HG02610 (cell line): ENCODE measurements around the gene ESPN.
"Not testable (repeated sequence)": the region's sequence is repeated elsewhere in the genome, so short reads cannot be mapped to it uniquely, and the experiment has no call there.

Experiments used
- ATAC-seq: cut with Tn5 transposase; IDR thresholded peaks from one replicate; pipeline ENCODE4 v1.9.1; 2021; ENCODE audit warnings: mild to moderate bottlenecking, moderate library complexity; ENCODE audit not compliant: unreplicated experiment

The ESPN gene

DNA sequence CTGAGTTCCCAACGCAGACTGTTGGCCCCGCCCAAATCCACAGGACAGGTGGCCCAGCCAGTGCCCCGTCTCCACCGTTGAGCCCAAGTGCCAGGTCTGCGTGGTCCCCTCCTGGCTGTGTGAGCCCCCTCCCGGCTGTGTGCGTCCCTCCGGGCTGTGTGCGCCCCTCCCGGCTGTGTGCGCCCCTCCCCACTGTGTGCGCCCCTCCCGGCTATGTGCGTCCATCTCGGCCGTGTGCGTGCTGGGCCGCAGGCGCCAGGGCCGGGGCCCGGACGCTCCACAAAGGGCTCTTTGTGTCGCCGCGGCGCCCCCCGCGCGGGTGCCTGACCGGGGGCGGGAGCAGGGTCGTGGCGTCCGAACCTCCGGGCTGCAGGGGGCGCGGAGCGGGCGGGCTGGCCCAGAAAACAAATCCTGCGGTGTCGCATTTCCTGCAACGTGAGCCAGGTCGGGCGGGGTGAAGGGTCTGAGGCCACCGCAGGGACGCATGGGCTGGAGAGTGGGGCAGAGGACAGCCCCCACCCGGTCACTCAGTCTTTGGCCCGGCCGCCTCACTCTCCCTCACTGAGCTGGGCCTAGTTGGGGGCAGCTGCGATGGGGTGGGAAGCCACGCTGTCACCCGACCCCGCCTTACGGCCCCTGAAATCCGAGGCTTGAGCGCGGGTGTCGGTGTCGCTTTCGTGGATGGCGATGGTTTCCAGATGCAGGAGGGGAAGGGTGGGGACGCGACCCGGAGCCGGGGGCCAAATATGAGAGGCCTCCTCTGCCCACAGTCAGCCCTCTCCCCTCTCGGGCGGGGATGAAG, 22.6 kb downstream of the ESPN start:
- ATAC-seq: no peak

DNA sequence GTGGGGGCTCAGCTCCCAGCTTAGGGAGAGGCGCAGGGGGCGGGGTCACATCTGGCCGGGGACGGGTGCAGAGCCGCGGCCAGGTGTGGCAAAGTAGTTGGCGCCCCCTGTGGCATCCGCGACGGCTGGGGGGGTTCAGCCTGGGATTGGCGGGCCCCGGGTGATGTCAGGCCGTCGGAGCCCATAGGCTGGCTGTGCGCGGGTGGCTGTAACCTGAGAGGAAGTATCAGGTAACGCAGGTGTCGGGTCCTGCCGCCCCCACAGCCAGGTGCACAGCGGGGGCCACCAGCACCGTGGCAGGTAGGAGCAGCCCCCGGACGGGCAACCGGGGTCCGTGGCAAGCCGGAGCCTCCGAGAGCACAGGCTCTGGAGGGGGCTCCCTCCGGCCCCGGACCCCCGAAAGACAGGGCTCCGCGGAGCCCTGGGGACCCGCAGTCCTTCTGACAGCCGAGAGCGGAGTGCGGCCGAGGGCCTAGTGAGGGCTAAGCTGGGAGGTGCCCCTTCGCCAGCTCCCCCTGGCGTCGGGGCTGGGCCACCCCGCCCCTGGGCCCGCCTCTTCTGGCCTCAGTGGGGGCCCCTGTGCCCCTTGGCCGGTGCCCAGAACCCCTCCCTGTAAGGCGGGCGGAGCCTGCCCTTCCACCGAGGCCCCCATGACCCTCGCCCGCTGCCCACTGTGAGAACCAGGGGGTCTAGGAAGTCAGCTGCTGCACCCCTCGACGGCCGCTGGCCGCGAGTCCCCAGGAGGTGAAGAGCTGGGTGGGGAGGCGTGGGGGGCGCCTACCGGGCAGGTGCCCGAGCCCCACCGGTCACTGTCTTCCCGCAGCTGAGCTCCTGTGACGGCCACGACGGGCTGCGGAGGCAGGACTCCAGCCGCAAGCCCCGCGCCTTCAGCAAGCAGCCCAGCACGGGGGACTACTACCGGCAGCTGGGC, 23.5 kb downstream of the ESPN start:
- ATAC-seq: no peak

DNA sequence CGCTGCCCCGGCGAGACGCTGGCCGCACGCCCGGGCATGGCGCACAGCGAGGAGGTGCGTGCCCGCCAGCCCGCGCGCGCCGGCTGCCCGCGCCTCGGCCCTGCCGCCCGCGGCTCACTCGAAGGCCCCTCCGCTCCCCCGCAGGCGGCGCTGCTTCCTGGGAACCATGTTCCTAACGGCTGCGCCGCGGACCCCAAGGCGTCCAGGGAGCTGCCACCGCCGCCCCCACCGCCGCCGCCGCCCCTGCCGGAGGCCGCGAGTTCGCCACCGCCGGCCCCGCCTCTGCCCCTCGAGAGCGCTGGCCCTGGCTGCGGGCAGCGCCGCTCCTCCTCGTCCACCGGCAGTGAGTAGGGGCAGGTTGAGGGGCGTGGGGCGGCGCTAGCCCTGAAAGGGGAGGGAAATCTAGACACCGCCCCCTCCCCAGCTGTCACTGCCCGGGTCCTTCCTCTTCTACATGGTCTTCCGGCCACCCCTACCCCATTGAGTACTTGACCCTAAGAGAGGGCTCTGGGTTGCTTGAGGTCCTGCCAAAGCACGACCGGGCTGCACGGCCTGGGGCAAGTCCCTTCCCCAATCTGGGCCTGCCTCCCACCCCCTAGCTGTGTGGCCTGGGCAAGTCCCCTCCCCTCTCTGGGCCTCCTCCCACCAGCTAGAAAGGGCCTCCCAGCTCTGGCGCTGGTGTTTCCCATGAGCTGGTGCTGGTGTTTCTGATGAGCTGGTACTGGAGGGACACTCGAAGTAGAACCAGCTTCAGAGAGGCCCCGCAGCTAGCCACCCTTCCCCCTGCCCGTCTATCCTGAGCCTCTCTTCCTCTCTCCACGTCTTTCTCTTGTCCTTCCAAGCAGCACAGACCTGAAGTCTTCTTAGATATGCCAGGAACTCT, 24.4 kb downstream of the ESPN start:
- ATAC-seq: no peak

DNA sequence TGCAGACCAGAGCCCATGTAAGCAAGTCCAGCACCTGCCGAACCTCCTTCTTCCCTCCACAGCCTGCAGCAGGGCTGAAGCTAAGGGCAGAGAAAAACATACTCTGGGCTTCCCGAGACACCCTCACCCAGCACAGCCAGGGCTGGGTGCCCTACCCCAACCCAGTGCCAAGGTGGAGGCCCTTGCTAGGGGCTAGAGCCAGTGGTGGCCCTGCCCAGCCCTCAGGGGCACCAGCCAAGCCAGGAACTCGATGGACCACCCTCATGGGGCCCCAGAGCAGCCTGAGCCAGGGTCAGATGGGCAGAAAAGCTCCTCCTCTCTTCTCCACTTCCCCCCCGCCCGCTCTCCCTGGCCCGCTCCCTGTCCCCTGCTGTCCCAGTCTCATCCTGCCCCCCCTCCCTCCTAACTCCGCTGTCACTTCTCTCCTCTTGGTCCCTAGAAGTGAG, 25.5 kb downstream of the ESPN start:
- ATAC-seq: no peak

DNA sequence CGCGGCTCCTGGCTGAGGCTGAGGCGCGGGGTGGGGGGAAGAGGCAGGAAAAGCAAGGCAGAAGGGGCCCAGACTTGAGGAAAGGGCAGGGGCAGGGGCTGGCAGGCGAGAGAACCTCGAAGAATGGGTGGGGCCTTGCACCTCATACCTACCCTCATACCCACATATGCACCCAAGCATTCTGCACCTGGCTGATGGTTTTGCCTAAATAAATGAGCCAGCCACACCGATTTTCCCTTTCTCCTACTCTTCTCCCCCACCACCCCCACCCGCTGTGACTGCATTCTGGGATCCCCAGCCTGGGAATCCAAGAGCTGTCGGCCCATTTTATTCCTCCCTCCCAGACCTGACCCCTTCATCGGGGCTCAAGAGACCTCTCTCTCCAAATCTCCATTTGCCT, 25.9 kb downstream of the ESPN start:
- ATAC-seq: not testable (repeated sequence)

DNA sequence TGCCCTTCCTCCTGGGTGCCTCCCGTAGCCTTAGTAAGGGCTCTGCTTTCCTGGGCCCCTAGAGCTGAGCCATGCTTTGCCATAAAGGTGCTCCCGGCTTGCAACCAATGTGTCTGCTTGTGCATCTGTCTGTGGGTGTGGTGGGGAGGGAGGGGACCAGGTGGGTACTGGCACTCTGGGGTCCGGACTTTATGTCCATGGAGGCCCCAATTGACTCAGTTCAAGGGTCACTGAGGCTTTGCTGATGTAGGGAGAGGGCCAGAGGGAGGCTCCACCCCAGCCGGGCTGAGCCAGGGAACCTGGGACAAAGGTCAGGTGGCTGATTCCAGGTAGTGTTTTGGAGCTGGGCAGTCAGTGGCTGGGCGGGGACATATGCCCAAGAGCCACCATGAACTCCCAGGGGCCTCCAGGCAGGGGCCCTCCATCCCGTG, 26.4 kb downstream of the ESPN start:
- no peak for ATAC-seq

DNA sequence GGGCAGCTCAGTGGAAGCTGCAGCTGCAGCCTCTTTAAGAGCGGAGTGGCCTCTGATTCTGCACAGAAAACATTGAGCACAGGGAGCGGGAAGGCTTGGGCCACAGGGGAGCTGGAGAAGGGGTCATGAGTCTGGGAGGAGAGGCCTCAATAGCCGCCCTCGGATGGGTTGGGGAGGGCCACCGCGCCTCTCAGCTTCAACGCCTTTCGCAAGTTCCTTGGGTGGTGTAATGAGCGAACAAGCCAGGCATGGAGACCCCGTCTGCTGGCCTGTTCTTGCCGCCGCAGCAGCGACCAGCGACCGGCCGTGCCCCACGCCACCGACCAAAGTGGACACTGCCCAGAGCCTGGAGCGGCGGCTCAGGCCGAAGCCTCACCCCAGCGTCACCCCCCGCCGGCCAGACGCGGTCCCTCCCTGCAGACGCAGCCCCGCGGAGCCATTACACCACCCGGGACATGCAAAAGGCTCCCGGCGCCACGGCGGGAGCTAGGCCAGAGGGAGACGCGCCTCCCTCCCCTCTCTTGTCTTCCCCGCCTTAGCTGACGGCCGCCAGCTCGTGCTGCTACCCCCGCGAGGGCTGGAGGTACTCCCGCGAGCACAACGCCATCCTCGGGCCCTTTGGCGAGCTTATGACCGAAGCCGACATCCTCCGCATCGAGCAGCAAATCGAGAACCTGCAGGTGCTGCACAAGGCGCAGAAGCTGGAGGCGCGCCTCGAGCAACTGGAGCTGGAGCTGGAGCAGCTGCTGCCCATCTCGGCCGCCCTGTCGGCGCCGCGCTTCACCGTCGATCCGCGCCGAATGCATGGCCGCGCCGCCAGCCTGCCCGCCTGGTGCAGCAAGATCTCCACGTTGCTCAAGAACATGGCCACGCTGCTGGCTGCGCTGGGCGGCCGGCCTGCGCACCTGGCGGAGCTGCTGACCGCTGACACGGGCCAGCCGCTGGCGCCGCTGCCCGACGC, 29.6 kb downstream of the ESPN start:
- ATAC-seq: not testable (repeated sequence)

DNA sequence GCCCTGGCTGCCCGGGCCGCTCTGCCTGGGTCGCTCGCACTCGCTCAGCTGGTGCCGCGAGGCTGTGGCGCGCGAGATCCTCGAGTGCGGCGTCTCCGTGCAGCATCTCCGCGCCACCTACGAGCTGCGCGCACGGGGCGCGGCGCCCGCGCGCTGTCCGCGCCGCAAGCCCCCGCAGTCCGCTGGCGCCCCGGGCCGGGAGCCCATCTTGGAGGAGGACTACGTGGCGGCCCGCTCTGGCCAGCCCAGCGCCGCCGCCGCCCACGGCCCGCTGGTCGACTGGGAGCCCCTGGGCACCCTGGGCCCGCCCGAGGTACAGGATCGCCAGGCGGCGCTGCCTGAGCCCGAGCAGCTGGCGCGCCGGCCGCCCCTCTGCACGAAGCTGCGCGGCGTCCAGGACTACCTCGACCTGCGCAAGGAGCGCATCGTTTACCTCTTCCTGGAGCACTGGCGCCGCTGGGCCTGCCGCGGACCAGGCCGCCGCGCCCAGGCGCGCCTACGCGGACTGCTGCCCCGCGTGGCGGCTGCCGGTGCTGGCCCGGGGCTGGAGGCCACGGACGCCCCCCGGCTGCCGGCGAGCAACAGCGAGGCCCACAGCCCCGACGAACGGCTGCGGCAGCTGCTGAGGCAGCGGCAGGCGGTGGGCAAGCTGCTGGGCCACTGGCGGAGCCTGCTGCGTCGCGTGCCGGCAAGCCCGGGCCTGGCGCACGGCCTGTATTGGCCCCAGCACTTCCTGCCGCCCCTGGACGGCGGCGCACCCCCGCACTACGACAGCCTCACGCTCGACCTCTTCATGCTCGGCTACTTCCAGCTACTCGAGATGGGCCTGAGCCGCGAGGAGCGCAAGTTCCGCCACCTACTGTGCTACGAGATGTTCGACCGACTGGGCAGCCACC, 30.5 kb downstream of the ESPN start:
- ATAC-seq: no peak

DNA sequence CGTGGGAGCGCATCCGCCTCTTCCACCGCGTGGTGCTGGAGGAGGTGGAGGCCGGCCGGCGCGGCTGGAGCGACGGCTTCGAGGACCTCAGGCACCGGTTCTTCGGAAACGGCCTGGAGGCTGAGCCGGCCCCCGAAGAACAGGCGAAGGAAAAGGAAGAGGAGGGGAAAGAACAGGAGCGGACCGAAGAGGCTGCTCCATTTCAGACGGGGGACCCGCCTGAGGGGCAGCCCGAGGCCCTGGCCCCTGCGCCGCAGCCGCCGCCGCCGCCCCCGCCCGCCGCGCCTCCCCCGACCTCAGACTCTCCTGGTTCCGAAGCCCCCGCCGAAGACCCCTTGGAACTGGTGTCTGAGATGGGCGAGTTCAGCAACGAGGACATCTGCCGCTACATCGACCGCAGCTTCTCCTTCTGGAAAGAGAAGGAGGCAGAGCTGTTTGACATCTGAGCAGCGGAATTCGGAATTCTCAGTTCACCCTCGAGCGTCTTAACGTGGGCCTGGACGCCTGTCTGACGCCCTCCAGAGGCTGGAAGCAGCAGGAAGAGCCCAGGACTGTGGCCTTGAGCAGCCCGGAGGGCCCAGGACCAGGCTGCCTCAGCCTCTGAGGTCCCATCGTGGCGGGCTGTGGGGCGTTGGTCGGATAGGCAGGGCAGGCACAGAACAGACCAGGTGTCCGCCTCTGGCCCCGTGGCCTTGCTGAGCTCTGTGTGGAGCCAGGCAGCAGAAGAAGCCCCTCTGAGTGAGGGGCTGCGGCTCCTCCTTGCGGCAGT, 31.4 kb downstream of the ESPN start:
- not testable (repeated sequence) for ATAC-seq

DNA sequence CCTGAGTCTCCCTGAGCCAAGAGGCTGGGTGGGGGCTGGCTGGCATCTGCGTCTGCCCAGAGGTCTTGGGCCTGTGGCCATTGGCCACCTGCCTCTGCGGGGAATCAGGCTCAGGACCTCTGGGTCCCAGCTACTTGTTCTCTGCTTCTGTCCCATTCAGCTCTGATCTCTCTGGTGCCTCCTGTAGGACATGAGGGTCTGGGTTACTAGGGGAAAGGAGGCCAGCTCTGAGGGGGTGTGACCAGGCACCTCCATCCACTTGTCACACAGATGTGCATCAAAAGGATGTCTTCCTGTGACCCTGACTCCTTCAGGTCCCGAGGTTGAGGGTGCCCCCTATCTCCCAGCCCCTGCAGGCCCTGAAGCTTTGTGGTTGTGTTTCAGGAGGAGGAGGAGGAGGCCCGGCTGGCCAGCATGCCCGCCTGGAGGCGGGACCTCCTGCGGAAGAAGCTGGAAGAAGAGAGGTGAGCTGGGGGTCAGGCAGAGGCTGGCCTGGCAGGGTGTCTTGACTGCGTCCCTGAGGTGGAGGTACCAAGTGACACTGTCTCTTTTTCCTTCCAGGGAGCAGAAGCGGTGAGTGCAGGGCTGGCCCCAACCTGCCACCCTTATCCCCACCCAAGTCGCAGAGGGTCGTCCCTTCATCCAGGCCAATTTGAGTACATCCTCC, 32.4 kb downstream of the ESPN start:
- ATAC-seq: no peak

DNA sequence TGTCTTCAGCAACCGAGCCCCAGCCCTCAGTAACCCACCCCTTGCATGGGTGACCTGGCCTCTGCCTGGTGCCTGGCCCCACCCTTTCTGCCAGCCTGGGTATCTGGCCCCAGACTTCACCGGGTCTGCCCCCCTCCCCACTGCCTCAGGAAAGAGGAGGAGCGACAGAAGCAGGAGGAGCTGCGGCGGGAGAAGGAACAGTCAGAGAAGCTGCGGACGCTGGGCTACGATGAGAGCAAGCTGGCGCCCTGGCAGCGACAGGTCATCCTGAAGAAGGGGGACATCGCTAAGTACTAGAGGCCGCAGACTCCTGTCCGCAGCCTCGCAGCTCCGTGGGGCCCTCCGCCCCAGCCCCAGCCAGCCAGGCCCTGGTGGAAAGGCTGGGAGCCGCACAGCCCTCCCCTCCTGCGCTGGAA, 35.3 kb downstream of the ESPN start:
- ATAC-seq: no peak

DNA sequence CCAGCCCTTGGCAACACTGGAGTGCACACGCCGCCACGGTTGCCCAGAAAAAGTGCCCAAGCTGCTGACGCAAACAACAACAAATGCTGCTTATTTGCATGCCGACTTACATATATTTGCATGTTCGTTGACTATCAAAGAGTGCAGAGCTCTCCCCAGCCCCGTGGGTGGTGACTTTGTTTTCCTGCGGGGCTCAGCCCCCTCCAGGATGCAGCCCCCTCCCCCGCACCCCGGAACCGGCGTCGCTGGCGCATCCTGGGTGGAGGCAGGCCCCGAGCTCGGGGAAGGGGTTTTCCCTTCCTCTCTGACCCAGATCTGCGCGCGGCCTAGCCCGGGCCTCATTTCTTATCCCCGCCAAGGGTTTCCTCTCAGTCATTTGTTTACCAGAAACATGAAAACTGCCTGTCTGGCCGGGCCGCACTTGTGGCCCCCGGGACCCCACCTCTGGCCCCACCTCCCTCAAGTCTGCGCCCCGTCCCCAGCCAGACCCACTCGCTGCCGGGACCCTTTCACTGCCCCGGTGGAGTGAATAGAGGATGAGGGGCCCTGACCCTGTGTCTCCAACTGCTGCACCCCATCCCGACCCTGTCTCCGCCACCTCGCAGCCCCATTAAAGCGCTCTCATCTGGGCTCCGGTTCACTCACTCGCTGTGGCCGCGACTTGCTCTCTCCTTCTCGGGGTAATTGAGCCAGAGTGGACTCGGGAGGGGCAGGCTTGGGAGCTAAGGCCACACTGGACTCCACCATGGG, 35.9 kb downstream of the ESPN start:
- no peak for ATAC-seq

DNA sequence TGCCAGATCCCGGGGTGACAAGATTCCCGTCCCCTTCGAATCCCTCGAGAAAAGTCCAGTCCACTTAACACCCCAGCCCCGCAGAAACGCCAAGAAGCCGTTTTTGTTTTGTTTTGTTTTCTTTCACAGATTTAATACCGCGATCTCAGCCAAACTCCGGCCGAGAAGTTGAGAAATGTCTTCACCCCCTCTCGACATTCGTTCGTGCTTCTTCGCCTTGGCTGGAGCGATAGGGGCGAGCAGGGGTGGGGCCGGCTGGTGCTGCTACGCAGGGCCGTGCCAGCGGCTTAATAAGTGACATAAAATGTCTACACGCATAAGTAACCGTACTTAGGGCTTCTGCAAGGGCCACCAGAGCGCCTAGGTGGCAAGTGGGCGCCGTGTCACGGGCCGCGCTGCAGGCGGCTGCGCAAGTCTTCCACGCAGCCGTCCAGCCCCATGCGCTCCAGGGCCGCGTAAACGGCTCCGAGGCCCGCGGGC, 36.5 kb downstream of the ESPN start:
- no peak for ATAC-seq

DNA sequence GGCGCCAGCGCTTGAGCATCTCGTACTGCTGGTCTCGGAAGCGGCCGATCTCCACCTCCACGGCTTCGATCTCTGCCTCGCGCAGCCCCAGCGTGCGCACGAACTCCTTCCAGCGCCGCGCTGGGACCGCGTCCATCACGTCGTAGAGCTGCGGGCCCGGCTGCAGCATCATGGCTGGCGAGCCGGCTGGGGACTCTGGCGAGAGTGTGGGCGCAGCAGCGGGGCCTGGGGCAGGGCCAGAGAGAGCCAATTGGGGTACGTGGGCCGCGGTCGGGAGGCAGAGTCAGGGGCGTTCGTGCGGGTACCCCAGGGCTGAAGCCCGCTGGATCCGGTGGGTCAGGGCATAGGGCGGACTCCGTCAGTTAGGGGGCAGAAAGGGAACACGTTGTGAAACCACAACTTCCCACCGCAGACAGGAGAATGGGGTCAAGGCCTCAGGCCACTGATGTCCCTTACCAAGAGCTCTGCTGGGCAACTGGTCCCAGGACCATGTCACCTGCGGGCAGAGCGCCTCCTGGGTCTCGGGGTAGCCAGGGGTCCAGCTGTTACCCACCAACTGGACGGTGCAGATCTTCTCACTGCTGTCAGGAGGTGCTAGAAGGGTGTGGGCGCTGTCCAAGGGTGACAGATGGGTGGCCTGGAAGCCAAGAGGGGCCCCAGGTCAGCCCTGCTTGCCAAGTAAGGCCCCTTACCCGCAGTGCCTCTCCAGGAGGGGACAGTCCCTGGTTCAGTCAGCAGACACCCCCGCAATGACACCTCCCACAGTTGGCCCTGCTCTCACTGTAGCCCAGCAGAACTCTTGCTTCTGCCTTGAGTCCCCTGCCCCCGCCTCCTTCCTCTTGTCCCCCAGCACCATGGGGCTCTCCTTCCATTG, 37.2 kb downstream of the ESPN start:
- ATAC-seq: no peak

DNA sequence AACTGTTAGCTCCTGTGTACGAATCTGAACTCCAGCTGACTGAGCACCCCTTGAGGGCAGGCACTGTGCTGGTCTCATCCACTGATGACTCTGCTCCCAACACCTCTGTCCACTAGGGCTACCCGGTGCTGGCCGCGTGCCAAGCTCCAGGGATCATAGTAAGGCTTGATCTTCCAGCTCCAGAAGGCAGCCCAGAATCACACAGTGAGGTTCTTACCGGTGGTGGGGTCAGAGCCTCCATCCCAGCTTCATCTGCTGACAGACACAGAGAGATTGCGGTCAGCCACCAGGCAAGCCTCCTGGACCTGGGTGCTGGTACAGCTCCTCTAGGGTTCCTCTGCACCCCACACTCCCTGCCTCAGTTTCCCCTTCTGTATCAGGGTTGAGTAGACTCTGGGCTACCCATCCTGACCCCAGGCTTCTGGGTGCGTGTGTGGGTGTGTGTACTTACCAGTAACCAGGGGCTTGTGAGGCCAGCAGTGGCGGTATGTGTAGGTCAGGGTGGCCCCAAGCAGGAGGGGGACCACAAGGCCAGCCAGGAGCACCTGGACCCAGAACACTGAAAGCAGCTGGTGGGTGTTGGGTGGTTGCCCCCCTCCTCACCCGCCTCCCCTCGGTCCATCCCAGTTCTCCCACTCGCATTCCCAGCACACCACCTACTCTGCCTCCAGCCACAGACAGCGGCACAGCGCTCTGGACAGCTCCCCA, 38.0 kb downstream of the ESPN start:
- no peak for ATAC-seq
